GM19467 (cell line): Measurements from ENCODE around the gene GALK2.
"Not testable (repeated sequence)": the region's sequence is repeated elsewhere in the genome, so short reads cannot be mapped to it uniquely, and the experiment has no call there.

Experiments
- ATAC-seq: cut with Tn5 transposase; IDR thresholded peaks from one replicate; pipeline ENCODE4 v1.9.1; 2021; ENCODE audit warnings: mild to moderate bottlenecking, moderate library complexity; ENCODE audit not compliant: unreplicated experiment

GALK2 gene

GRCh38 chr15:49163678-49164077, 6.4 kb upstream of the GALK2 start:
- ATAC-seq: no peak

GRCh38 chr15:49164865-49165264, 5.2 kb upstream of the GALK2 start:
- no peak for ATAC-seq

GRCh38 chr15:49168016-49168415, 2.0 kb upstream of the GALK2 start:
- no peak for ATAC-seq

GRCh38 chr15:49171790-49172189, 1.7 kb downstream of the GALK2 start:
- no peak for ATAC-seq

- no peak for ATAC-seq
Measured at GRCh38 chr15:49174902-49175301, 4.9 kb downstream of the GALK2 start.

- ATAC-seq: not testable (repeated sequence)
Measured at GRCh38 chr15:49175582-49176397, 5.7 kb downstream of the GALK2 start.

GRCh38 chr15:49178497-49178896, 8.4 kb downstream of the GALK2 start:
- ATAC-seq: no peak

GRCh38 chr15:49179433-49180190, 9.6 kb downstream of the GALK2 start:
- no peak for ATAC-seq

- ATAC-seq: no peak
Measured at GRCh38 chr15:49182128-49182527, 12.1 kb downstream of the GALK2 start.

GRCh38 chr15:49183741-49184140, 13.7 kb downstream of the GALK2 start:
- not testable (repeated sequence) for ATAC-seq

- peak; percentile 67 for ATAC-seq
Measured at GRCh38 chr15:49185473-49185872, 15.4 kb downstream of the GALK2 start.

GRCh38 chr15:49187549-49188245, 17.6 kb downstream of the GALK2 start:
- ATAC-seq: no peak

GRCh38 chr15:49188933-49189332, 18.9 kb downstream of the GALK2 start:
- ATAC-seq: no peak

GRCh38 chr15:49189631-49190030, 19.6 kb downstream of the GALK2 start:
- ATAC-seq: no peak

GRCh38 chr15:49190586-49190985, 20.5 kb downstream of the GALK2 start:
- no peak for ATAC-seq

- ATAC-seq: no peak
Measured at GRCh38 chr15:49191892-49192291, 21.8 kb downstream of the GALK2 start.

- no peak for ATAC-seq
Measured at GRCh38 chr15:49196856-49197255, 26.8 kb downstream of the GALK2 start.

- ATAC-seq: no peak
Measured at GRCh38 chr15:49199666-49200065, 29.6 kb downstream of the GALK2 start.

GRCh38 chr15:49200347-49200746, 30.3 kb downstream of the GALK2 start:
- no peak for ATAC-seq

- ATAC-seq: not testable (repeated sequence)
Measured at GRCh38 chr15:49208102-49208501, 38.1 kb downstream of the GALK2 start.

GRCh38 chr15:49212897-49213296, 42.9 kb downstream of the GALK2 start:
- no peak for ATAC-seq
